Measurements from ENCODE around the gene COX6B1.

DNA sequence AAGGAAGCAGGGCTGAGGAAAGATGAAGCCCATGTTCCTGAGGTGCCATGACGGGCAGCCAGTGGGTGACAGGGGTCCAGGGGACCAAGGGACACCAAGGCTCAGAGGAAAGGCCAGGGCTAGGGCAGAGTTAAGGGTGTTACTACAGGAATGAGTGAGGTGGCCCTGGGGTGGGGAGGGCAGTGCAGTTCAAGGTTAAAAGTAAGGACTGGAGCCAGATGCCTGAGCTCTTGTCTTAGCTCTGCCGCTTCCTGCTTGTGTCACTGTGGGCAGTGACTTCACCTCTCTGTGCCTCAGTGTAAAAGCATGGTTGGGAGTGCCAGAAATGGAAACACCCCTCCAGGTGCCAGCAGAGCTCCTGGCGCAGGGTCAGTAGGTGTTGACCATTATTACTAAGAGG lies 11.5 kb upstream of the COX6B1 start:
- TF ChIP-seq, protein P1, sequence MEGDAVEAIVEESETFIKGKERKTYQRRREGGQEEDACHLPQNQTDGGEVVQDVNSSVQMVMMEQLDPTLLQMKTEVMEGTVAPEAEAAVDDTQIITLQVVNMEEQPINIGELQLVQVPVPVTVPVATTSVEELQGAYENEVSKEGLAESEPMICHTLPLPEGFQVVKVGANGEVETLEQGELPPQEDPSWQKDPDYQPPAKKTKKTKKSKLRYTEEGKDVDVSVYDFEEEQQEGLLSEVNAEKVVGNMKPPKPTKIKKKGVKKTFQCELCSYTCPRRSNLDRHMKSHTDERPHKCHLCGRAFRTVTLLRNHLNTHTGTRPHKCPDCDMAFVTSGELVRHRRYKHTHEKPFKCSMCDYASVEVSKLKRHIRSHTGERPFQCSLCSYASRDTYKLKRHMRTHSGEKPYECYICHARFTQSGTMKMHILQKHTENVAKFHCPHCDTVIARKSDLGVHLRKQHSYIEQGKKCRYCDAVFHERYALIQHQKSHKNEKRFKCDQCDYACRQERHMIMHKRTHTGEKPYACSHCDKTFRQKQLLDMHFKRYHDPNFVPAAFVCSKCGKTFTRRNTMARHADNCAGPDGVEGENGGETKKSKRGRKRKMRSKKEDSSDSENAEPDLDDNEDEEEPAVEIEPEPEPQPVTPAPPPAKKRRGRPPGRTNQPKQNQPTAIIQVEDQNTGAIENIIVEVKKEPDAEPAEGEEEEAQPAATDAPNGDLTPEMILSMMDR (IDR thresholded peaks at IDR 0.05): no peak
- no peak for TF ChIP-seq POLR2AphosphoS5 (IDR thresholded peaks at IDR 0.05; ENCODE audit: low read depth, low read length)

Measured in Panc1 (cell line).